NT2/D1 (cell line): Measurements from ENCODE around the gene CTNS.

Experiments used
- SUZ12 ChIP-seq: IDR thresholded peaks from 2 replicates; pipeline ENCODE4 v1.6.1; 2011; ENCODE audit not compliant: insufficient read length, insufficient read depth; ENCODE audit errors: extremely low read depth
- YY1 ChIP-seq: IDR thresholded peaks from 2 replicates; pipeline ENCODE4 v1.6.1; 2011; ENCODE audit not compliant: insufficient read length, insufficient read depth
- ZNF274 ChIP-seq: IDR thresholded peaks from 2 replicates; pipeline ENCODE4 v1.6.1; 2011; ENCODE audit warnings: mild to moderate bottlenecking, low read depth, low read length

DNA sequence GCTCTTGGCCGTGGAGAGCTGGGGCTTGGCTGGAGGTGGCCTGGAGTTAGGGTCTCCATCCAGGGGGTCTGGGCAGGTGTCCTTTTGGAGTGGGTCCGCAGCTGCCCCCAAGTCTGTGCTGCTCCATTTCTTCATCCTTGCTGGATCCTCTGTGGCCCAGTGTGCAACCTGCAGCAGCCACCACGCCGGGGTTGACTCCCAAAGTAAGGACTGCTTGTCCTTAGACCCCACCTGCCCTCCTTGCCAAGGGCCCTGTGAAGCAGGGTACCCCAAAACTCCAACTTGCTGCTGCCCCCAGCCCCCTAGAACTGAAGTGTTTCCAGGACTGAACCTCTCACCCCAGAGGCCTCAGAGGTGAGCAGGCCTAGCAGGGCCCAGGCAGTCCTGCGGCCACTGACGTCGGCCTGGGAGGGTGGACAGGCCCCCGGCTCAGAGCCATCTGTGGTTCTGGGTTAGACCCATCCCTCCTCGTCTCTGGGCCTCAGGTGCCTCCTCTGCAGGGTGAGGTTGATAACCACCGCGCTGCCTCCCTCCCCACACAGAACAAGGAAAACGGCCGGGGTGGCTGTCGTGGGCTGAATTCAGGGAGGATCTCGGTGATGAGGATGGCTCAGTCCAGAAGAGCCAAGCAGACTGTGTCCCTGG lies 44.2 kb upstream of the CTNS start:
- no peak for TF ChIP-seq ZNF274
- no peak for TF ChIP-seq YY1
- no peak for TF ChIP-seq SUZ12
